ENCODE results near the gene NHEJ1. TPM values are rescaled to one million over a fixed set of nuclear protein-coding genes. Genes with fewer than 3 reads are reported as not detected.

The NHEJ1 gene
- total RNA-seq, 1 experiment from 2014 or later = 20.8 TPM

GRCh38 chr2:219049282-219049681 is 111.3 kb downstream of the NHEJ1 start:
- H3K27me3 Mint-ChIP-seq (ENCODE audit: low read depth) = peaks cover 81% of the 10 kb centered on the region
- Histone ChIP-seq H4K8ac (replicated peaks; ENCODE audit: insufficient read length, low read depth, low read length) (no peak overlapping the region), H2BK20ac (ENCODE audit: low read depth, low read length, poor library complexity, severe bottlenecking) (no peak overlapping the region), H2AK5ac (ENCODE audit: insufficient read length, low read length) (no peak overlapping the region), H3K79me2 (ENCODE audit: insufficient read depth, low read length) (no peaks in the 10 kb centered on the region), H2BK5ac (ENCODE audit: insufficient read length, low read length) (no peak overlapping the region), H4K91ac (ENCODE audit: insufficient read length, low read depth, low read length) (no peak overlapping the region), H3K9ac (ENCODE audit: extremely low read depth, insufficient read length, low read length) (no peak overlapping the region), H2BK15ac (ENCODE audit: low read depth, low read length) (no peak overlapping the region), H3K9me3 (ENCODE audit: control insufficient read depth, low read depth, low read length) (no peaks in the 10 kb centered on the region), H2AFZ (ENCODE audit: low read length) (no peak overlapping the region), H3K27ac (ENCODE audit: insufficient read length, low read depth, low read length) (no peak overlapping the region), H3K23ac (ENCODE audit: insufficient read length, low read depth, low read length) (no peak overlapping the region), H3K56ac (ENCODE audit: insufficient read length, low read depth, low read length) (no peak overlapping the region), H3T11ph (ENCODE audit: low read length) (no peak overlapping the region), H3K23me2 (ENCODE audit: insufficient read length, low read depth, low read length, poor library complexity, severe bottlenecking) (no peaks in the 10 kb centered on the region), H3K4me2 (ENCODE audit: insufficient read depth, insufficient read length, low read length) (no peak overlapping the region), H4K5ac (ENCODE audit: insufficient read length, low read depth, low read length) (no peak overlapping the region), H3K14ac (ENCODE audit: insufficient read depth, low read length) (no peak overlapping the region), H2BK120ac (ENCODE audit: low read depth, low read length, poor library complexity, severe bottlenecking) (no peak overlapping the region), H3K79me1 (ENCODE audit: insufficient read depth, low read depth, low read length, poor library complexity, severe bottlenecking) (no peaks in the 10 kb centered on the region), H4K20me1 (ENCODE audit: control insufficient read depth, insufficient read depth, insufficient read length) (no peaks in the 10 kb centered on the region), H3K4me1 (ENCODE audit: insufficient read depth, low read length) (no peaks in the 10 kb centered on the region), H2BK12ac (ENCODE audit: insufficient read length, low read depth, low read length) (no peak overlapping the region), H3K4ac (ENCODE audit: low read depth, low read length) (no peak overlapping the region), H3K27me3 (ENCODE audit: insufficient read depth, low read length) (no peaks in the 10 kb centered on the region), H3K18ac (ENCODE audit: insufficient read length, low read depth, low read length) (no peak overlapping the region)
- H3K36me3 Mint-ChIP-seq (ENCODE audit: insufficient read depth in 1 of 3, low read depth in 3 of 3) = no peaks in the 10 kb centered on the region
- no peaks in the 10 kb centered on the region for H3K9me3 Mint-ChIP-seq
- no peak for DNase-seq
- H3K4me3 Mint-ChIP-seq = no peak overlapping the region
- no CpG with 5 or more reads among the region's 6 CpGs for WGBS (ENCODE audit: extremely low coverage, insufficient read length, low lambda C conversion rate)
- TF ChIP-seq, protein P1, sequence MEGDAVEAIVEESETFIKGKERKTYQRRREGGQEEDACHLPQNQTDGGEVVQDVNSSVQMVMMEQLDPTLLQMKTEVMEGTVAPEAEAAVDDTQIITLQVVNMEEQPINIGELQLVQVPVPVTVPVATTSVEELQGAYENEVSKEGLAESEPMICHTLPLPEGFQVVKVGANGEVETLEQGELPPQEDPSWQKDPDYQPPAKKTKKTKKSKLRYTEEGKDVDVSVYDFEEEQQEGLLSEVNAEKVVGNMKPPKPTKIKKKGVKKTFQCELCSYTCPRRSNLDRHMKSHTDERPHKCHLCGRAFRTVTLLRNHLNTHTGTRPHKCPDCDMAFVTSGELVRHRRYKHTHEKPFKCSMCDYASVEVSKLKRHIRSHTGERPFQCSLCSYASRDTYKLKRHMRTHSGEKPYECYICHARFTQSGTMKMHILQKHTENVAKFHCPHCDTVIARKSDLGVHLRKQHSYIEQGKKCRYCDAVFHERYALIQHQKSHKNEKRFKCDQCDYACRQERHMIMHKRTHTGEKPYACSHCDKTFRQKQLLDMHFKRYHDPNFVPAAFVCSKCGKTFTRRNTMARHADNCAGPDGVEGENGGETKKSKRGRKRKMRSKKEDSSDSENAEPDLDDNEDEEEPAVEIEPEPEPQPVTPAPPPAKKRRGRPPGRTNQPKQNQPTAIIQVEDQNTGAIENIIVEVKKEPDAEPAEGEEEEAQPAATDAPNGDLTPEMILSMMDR (conservative IDR thresholded peaks at IDR 0.05) = no peak
- no peak overlapping the region for H3K27ac Mint-ChIP-seq
- peaks cover 5% of the 10 kb centered on the region in 2 experiments; a peak in 2 of 4 replicates for H3K4me1 Mint-ChIP-seq

Measured in H9 (cell line).